Transverse colon (tissue), 4 donors: Measurements from ENCODE around the gene TIAL1. TPM values are rescaled to one million over a fixed set of nuclear protein-coding genes. Genes with fewer than 3 reads are reported as not detected.
"Not testable (repeated sequence)": the region's sequence is repeated elsewhere in the genome, so short reads cannot be mapped to it uniquely, and the experiment has no call there.

Experiments
- DNase-seq: peaks from one replicate; pipeline ENCODE4 v3.0.0-alpha.2; 2019
- H3K27ac ChIP-seq, 4 donors: fragments of 200-600 bp; sonication (generic); 2 replicates each; pipeline ENCODE4 v1.5.1; 2016 to 2018; ENCODE audit warnings: inconsistent platforms in 4 of 4
- H3K27me3 ChIP-seq: fragments of 200-600 bp; sonication (generic); 2 replicates; pipeline ENCODE4 v1.5.1; 2017; ENCODE audit warnings: inconsistent platforms
- H3K36me3 ChIP-seq, 4 donors: fragments of 200-600 bp; sonication (generic); 2 replicates each; pipeline ENCODE4 v1.5.1; 2017 to 2019; ENCODE audit warnings: inconsistent platforms in 4 of 4
- H3K4me1 ChIP-seq, 4 donors: fragments of 200-600 bp; sonication (generic); 2 replicates each; pipeline ENCODE4 v1.5.1; 2017 to 2020; ENCODE audit warnings: inconsistent platforms in 4 of 4
- H3K4me3 ChIP-seq, 4 donors: fragments of 200-600 bp; sonication (generic); 1 replicate in 1 of 4; 2 replicates in 3 of 4; pipeline versions ENCODE4 v1.5.1 to v1.6.1; 2017 to 2019; ENCODE audit warnings: inconsistent platforms in 4 of 4
- H3K9me3 ChIP-seq, 2 donors: fragments of 200-600 bp; sonication (generic); 2 replicates each; pipeline ENCODE4 v1.5.1; 2017 to 2019; ENCODE audit warnings: inconsistent platforms in 2 of 2
- CTCF ChIP-seq, 5 experiments: fragments of 200-600 bp in 3 of 5; fragments of 450-650 bp in 2 of 5; sonication (generic) in 3 of 5; IDR thresholded peaks; 1 replicate in 2 of 5; 2 replicates in 3 of 5; pipeline ENCODE4 v1.5.1; 2016 to 2017; ENCODE audit warnings: antibody characterized with exemption in 5 of 5, inconsistent platforms in 3 of 5, mild to moderate bottlenecking in 2 of 5, moderate library complexity in 1 of 5
- EP300 ChIP-seq: sonication (generic); formaldehyde crosslinking; IDR thresholded peaks from one replicate; pipeline ENCODE4 v1.6.1; 2017; ENCODE audit warnings: antibody characterized with exemption, low read depth
- POLR2A ChIP-seq: fragments of 450-650 bp; IDR thresholded peaks from one replicate; pipeline ENCODE4 v1.6.1; 2016; ENCODE audit warnings: antibody characterized with exemption, mild to moderate bottlenecking, moderate library complexity
- POLR2AphosphoS5 ChIP-seq, 3 donors: sonication (generic); formaldehyde crosslinking; IDR thresholded peaks; one replicate each; pipeline ENCODE4 v1.6.1; 2016; ENCODE audit warnings: antibody characterized with exemption in 3 of 3
- WGBS, 2 donors: methylation state at CpG; one replicate each; pipeline ENCODE4 v1.1.5; 2018; ENCODE audit warnings: low coverage in 1 of 2; 5-methylcytosine and 5-hydroxymethylcytosine counted together
- in situ Hi-C, 4 donors: fragments of 200-750 bp; cut with MboI; loops; one replicate each; pipeline versions ENCODE4 v1.15.0 to v1.15.1; 2017; ENCODE audit warnings: low sequenced_read_pairs in 3 of 4, low pct_ligation_motif_present in 1 of 4, low pct_unique_long_range_greater_than_20kb in 1 of 4
- intact Hi-C: fragments of 100-400 bp; cut with DNase I; formaldehyde crosslinking; loops from one replicate; pipeline ENCODE4 v1.15.1; 2023; ENCODE audit warnings: low total_unique reads
- total RNA-seq, 4 donors: library from RNA; depleted of rRNA; stranded (reverse); fragments of >200 nt; gene quantifications; one replicate each; pipeline ENCODE4 v1.1.0, GENCODE V29; 2016

Gene TIAL1
- total RNA-seq, 4 donors from 2014 or later: 35.2 to 117 (median 66.7) TPM

DNA sequence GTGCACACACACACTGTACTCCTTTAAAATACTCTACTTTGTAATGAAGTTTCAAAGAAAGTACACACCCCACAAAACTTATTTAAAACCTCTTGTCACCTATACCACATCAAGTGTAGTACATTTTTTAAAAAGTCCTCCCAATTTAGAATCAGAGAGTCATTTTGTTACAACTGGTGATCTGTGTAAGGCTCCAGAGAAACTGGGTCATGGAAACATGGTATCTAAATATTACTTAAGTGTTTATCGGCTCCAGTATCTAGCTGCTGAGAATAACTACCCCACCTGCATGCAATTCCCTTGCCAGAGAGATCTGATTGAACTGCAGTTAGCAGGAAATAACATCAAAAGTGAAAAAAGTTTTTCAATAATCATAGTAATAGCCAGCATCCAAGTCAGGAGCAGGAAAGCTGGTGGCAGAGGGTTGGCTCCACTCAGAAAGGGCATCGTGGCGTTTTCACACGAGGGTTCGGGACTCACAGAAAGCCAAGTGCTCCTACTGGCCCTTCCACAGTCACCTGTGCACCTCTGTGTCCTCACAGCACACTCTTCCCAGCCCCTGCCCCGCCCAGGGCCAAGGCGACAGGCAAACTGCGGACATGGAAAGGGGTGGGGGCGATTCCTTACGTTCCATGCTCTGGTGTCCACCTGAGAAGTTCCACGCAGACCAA is 60.8 kb downstream of the TIAL1 start:
- peaks cover 22 to 91% (median 47%) of the 10 kb centered on the region in 4 donors for H3K4me1 ChIP-seq
- TF ChIP-seq POLR2AphosphoS5 (IDR thresholded peaks at IDR 0.05): no peak
- in situ Hi-C loops: no loop called here
- H3K9me3 ChIP-seq: no peaks in the 10 kb centered on the region
- intact Hi-C loops: no loop called here
- H3K4me3 ChIP-seq: no peak overlapping the region
- DNase-seq: no peak
- H3K27me3 ChIP-seq: no peaks in the 10 kb centered on the region
- peak overlapping the region; percentile 86 to 95 (median 91) for H3K27ac ChIP-seq
- WGBS, 2 donors: 39 to 73% methylated on average over 4 to 11 of the region's 11 CpGs
- no peaks in the 10 kb centered on the region for H3K36me3 ChIP-seq

GRCh38 chr10:119535305-119535704 is 61.5 kb downstream of the TIAL1 start:
- 70 to 76% methylated on average over 3 of the region's 3 CpGs for WGBS, 2 donors
- Histone ChIP-seq H3K9me3 (no peaks in the 10 kb centered on the region), H3K27me3 (no peaks in the 10 kb centered on the region), H3K36me3 (no peaks in the 10 kb centered on the region), H3K4me1 (peaks cover 29 to 92% (median 47%) of the 10 kb centered on the region in 4 donors), H3K27ac (peak overlapping the region; percentile 86 to 95 (median 91)), H3K4me3 (no peak overlapping the region)
- intact Hi-C loops: no loop called here
- no peak for DNase-seq
- TF ChIP-seq POLR2A (no peak), POLR2AphosphoS5 (IDR thresholded peaks at IDR 0.05) (no peak), CTCF (IDR thresholded peaks at IDR 0.05) (no peak), EP300 (no peak)
- in situ Hi-C loops: no loop called here

GRCh38 chr10:119533473-119533872 is 63.3 kb downstream of the TIAL1 start:
- Histone ChIP-seq H3K36me3 (no peaks in the 10 kb centered on the region), H3K27ac (peak overlapping the region; percentile 23 to 95 (median 63)), H3K27me3 (no peaks in the 10 kb centered on the region), H3K9me3 (no peaks in the 10 kb centered on the region), H3K4me1 (peaks cover 20 to 83% (median 34%) of the 10 kb centered on the region in 4 donors), H3K4me3 (no peak overlapping the region)
- 73 to 85% methylated on average over 2 of the region's 2 CpGs for WGBS, 2 donors
- intact Hi-C loops: no loop called here
- no peak for DNase-seq
- TF ChIP-seq EP300: no peak
- TF ChIP-seq POLR2AphosphoS5 (IDR thresholded peaks at IDR 0.05): no peak
- no peak for TF ChIP-seq POLR2A
- TF ChIP-seq CTCF (IDR thresholded peaks at IDR 0.05): no peak
- in situ Hi-C loops: no loop called here

GRCh38 chr10:119532791-119533190 is 64.0 kb downstream of the TIAL1 start:
- peaks cover 14 to 79% (median 29%) of the 10 kb centered on the region in 4 donors for H3K4me1 ChIP-seq
- WGBS, 2 donors: 72% methylated on average over 8 of the region's 8 CpGs; no CpG with 5 or more reads in 1 of the 2 donors
- H3K27me3 ChIP-seq, H3K36me3 ChIP-seq, H3K9me3 ChIP-seq, intact Hi-C loops, H3K4me3 ChIP-seq, DNase-seq, in situ Hi-C loops: not testable (repeated sequence)
- H3K27ac ChIP-seq: peak overlapping the region; percentile 23 to 95 (median 63)

DNA sequence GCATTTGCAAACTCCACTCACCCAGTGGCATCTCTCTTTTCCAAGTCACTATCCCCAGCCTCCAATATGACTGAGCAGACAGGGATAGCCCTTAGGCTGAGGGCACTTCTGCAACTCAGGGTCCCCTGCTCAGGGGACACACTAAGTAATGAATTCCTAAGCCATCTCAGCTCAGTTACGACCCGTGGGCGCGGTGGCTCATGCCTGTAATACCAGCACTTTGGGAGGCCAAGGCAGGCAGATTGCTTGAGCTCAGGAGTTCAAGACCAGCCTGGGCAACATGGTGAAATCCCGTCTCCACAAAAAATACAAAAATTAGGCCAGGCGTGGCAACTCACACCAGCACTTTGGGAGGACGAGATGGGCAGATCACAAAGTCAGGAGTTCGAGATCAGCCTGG is 64.5 kb downstream of the TIAL1 start:
- H3K4me1 ChIP-seq: peaks cover 10 to 77% (median 26%) of the 10 kb centered on the region in 4 donors
- intact Hi-C loops, H3K9me3 ChIP-seq, H3K36me3 ChIP-seq, DNase-seq, in situ Hi-C loops, H3K4me3 ChIP-seq, H3K27me3 ChIP-seq: not testable (repeated sequence)
- peak overlapping the region; percentile 23 to 95 (median 63) for H3K27ac ChIP-seq
- 96 to 100% methylated on average over 4 to 8 of the region's 8 CpGs for WGBS, 2 donors
